Tracheal epithelial cell (primary cell): Measurements from ENCODE around the gene PDZRN3. TPM values are rescaled to one million over a fixed set of nuclear protein-coding genes. Genes with fewer than 3 reads are reported as not detected.

Source experiments
- total RNA-seq: library from RNA; depleted of rRNA; stranded (reverse); fragments of >200 nt; gene quantifications from 2 replicates; pipeline ENCODE4 v1.2.1, GENCODE V29; 2014

PDZRN3 gene
- 0.24 TPM in 1 of 2 replicates, not detected in the other for total RNA-seq

GRCh38 chr3:73624821-73625665 is at the start of gene PDZRN3:
Gene PDZRN3 (minus strand): TSS chr3:73624941.

